H1 (cell line): ENCODE results near the gene RPS6KL1. TPM values are rescaled to one million over a fixed set of nuclear protein-coding genes. Genes with fewer than 3 reads are reported as not detected.

Experiments used
- BCL11A ChIP-seq, 2 experiments: IDR thresholded peaks; one replicate each; pipeline ENCODE4 v1.6.1; 2011; ENCODE audit warnings: low read depth in 2 of 2, low read length in 2 of 2, mild to moderate bottlenecking in 2 of 2
- CEBPB ChIP-seq: IDR thresholded peaks from 2 replicates; pipeline ENCODE4 v1.6.1; 2012; ENCODE audit warnings: low read depth, low read length
- CHD7 ChIP-seq: fragments of 300-600 bp; sonication (generic); IDR thresholded peaks from 2 replicates; pipeline ENCODE4 v1.7.1; 2012; ENCODE audit warnings: low read length, moderate library complexity, mild to moderate bottlenecking, inconsistent platforms; ENCODE audit not compliant: insufficient replicate concordance
- HDAC6 ChIP-seq: IDR thresholded peaks from one replicate; pipeline ENCODE4 v1.7.1; 2012; ENCODE audit warnings: low read depth, mild to moderate bottlenecking, inconsistent platforms, low read length, moderate library complexity
- NANOG ChIP-seq: IDR thresholded peaks from 2 replicates; pipeline ENCODE4 v1.6.1; 2011; ENCODE audit warnings: low read length, low read depth, mild to moderate bottlenecking, inconsistent platforms; ENCODE audit not compliant: insufficient read depth, poor library complexity, severe bottlenecking
- NRF1 ChIP-seq: IDR thresholded peaks from 2 replicates; pipeline ENCODE4 v1.6.1; 2011; ENCODE audit warnings: mild to moderate bottlenecking, low read depth, low read length, improper control_type of control experiment
- RBBP5 ChIP-seq: IDR thresholded peaks from 2 replicates; pipeline ENCODE4 v1.7.1; 2012; ENCODE audit warnings: low read depth, mild to moderate bottlenecking, inconsistent platforms, low read length, moderate library complexity, borderline replicate concordance
- RFX5 ChIP-seq: IDR thresholded peaks from 2 replicates; pipeline ENCODE4 v1.6.1; 2011; ENCODE audit warnings: low read depth, low read length, improper control_type of control experiment, borderline replicate concordance
- RXRA ChIP-seq: IDR thresholded peaks from 2 replicates; pipeline ENCODE4 v1.6.1; 2011; ENCODE audit warnings: low read depth, mild to moderate bottlenecking, low read length, moderate library complexity; ENCODE audit not compliant: insufficient read depth
- polyA plus RNA-seq, 7 experiments: library from polyadenylated mRNA; depleted of rRNA in 3 of 7; stranded (reverse) in 5 of 7; unstranded in 2 of 7; fragments of >200 nt in 5 of 7; fragments of 200-250 nt in 2 of 7; gene quantifications; 1 replicate in 5 of 7; 2 replicates in 1 of 7; 4 replicates in 1 of 7; pipeline versions ENCODE4 v1.2.1 to v1.2.3, GENCODE V29; 2011 to 2013; ENCODE audit warnings: missing spikeins in 2 of 7, mixed read lengths in 2 of 7
- total RNA-seq: library from RNA; stranded (reverse); fragmentation: NEBNext Ultra II Directional; extraction: Animal tissue kit (Norgen Biotek cat#: 25700); gene quantifications from 2 replicates; pipeline ENCODE4 v1.2.1, GENCODE V29; 2021

RPS6KL1 gene
- total and polyA plus RNA-seq, 2 of the 8 experiments (the other 6 are each of a cell fraction or from before 2014, with no cell fraction given) = 9.8 to 13.8 TPM

GRCh38 chr14:74861734-74862090 lies 61.3 kb downstream of the RPS6KL1 start (continued):
- TF ChIP-seq BCL11A (IDR thresholded peaks at IDR 0.05; ENCODE audit: low read depth in 2 of 2, low read length in 2 of 2) (no peak), NRF1 (no peak), RBBP5 (no peak), CHD7 (no peak), RXRA (no peak), HDAC6 (no peak), CEBPB (no peak), NANOG (no peak), RFX5 (no peak)
- TF ChIP-seq, all 59 proteins: peak for 0
